Stimulated activated CD4-positive, alpha-beta T cell treated with anti-CD3 and anti-CD28 coated beads, Interleukin-1b, Interleukin-23, amount 100 ng/mL, for 48 hours (primary cell): ENCODE measurements around the gene FAM234A.
"Not testable (repeated sequence)": the region's sequence is repeated elsewhere in the genome, so short reads cannot be mapped to it uniquely, and the experiment has no call there.

Experiments used
- DNase-seq: peaks from one replicate; pipeline ENCODE4 v3.0.0-alpha.2; 2020

Gene FAM234A

DNA sequence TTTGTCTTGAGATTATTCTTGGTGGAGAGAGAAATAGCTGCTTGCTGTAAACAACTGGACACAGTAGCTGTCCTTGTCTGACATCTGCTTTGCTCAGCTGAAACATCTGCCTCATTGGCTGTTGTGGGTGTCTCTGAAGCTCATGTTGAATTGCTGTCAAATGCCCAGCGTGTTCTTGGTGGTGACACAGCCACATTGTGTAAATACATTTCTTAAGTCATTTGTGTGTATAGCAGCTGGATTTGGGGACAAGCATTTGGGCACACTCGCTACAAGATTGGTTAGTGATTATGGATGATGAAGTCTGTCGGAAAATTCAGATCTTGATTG is 5.3 kb downstream of the FAM234A start:
- DNase-seq, result no peak

DNA sequence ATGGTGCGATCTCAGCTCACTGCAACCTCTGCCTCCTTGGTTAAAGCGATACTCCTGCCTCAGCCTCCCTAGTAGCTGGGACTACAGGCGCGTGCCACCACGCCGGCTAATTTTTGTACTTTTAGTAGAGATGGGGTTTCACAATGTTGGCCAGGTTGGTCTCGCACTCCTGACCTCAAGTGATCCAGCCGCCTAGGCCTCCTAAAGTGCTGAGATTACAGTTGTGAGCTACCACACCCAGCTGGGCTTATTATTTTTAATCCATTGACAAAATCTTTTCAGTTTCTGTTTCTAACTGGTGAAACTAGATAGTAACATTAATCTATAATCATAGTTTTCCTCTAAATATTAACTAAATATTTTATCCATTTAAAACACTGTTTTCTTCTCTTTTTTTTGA is 5.9 kb downstream of the FAM234A start:
- no peak for DNase-seq

DNA sequence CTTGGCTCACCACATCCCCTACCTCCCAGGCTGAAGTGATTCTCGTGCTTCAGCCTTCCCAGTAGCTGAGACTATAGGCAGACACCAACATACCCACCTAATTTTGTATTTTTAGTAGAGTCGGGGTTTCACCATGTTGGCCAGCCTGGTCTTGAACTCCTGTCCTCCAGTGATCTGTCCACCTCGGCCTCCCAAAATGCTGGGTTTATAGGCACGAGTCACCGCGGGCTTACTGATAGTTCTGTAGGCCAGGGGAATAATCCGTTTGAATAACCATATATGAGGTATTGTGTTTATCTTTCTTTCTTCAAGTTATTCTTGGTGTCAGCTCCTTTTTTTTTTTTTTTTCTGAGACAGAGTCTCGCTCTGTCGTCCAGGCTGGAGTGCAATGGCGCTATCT is 7.7 kb downstream of the FAM234A start:
- DNase-seq, result no peak

DNA sequence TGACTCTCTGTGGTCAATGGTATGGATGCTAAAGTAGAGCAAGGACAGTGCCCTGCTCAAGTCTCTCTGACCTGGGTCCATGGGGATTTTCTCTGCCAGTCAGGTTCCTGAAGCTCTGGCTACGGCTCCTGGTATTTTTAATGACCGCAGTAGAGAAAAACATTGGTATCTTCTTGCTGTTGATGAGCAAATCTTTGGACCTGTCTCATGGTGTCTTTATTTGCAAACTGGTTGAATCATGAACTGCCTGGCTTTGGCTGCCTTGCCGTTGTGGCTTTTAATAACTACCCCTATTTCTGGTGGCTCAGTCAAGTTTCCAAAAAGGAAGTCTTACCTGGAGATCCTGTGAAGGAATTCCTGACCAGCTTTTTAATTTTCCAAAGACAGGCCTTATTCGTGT is 8.7 kb downstream of the FAM234A start:
- DNase-seq, result no peak

DNA sequence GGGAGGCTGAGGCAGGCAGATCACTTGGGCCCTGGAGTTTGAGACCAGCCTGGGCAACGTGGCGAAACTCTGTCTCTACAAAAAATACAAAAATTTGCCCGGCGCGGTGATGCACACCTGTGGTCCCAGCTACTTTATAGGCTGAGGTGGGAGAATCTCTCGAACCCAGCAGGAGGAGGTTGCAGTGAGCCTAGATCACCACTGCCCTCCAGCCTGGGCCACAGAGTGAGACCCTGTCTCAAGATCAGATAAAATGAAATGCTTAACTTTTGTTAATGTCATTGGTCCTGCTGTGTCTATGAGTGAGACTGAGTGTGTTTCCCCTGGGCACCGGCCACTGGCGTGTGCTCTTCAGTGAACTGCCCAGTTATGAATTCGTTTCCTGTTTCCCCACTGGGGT is 10.5 kb downstream of the FAM234A start:
- DNase-seq, result no peak

DNA sequence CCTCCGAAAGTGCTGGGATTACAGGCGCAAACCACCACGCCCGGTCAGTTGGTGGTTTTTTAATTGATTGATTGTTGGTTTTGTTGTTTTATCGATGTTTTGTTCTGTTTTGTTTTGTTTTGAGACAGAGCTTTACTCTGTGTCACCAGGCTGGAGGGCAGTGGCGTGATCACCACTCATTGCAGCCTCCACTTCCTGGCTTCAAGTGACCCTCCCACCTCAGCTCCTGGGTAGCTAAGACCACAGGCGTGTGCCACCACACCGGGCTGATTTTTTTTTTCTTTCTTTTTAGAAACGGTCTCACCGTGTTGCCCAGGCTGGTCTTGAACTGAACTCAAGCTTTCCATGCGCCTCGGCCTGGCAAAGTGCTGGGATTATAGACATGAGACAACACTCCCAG is 12.4 kb downstream of the FAM234A start:
- DNase-seq, result no peak

DNA sequence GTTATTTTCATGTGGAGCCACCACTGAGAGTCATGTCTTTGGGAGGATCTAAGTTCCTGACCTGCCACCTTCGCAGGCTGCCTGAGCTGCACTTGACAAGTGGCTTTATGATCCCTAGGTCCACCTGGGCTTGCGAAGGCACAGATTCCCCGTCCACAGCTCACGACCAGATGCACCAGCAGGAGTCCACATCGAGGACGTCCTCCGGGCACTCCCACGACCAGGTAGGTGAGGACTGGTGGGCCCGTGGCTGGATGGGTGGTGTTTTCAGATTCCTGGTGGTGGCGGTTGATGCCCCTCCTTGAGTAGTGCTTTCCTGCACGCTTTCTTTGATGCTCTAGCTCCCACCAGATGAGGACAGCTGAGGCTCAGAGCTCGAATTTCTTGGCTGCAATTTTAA is 14.8 kb downstream of the FAM234A start:
- DNase-seq, result no peak

DNA sequence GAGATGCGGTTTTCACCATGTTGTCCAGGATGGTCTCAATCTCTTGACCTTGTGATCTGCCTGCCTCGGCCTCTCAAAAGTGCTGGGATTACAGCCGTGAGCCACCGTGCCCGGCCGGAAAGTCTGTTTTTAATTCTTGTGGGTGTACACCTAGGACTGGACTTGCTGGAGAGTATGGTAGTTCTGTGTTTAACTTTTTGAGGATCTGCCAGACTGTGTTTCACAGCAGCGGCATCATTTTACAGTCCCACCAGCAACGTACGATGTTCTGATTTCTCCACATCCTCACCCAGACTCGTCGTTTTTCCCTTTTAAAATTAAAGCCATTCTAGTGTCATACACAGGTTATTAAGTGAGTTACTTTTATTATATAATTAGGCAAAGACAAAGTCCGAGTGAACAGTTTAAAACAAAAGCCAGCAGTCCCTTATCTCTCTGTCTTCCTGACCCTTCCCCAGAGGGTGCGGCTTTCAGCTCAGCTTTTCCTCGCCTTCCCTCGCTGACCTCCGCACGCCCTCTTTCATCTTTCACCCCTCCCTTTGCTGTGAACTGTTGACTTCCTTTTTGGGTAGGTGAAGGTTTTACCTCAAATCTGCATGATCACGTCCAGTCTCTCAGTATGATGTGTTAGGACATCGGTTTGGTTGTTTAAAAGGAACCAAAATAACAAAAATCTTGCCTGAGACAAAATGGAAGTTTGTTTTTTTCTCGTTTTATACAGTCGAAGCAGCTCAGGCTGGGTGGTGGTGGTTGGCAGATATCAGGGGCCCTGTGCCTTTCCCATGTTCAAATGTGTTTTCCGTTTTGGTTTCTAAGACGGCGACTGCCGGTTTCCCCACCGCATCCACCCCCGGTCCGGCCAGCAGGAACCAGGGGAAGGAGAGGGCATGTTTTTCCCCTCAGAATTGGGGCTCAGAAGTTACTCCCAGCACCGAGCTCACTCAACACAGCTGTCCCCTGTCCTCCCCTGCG is 18.0 kb downstream of the FAM234A start:
- DNase-seq, result no peak

DNA sequence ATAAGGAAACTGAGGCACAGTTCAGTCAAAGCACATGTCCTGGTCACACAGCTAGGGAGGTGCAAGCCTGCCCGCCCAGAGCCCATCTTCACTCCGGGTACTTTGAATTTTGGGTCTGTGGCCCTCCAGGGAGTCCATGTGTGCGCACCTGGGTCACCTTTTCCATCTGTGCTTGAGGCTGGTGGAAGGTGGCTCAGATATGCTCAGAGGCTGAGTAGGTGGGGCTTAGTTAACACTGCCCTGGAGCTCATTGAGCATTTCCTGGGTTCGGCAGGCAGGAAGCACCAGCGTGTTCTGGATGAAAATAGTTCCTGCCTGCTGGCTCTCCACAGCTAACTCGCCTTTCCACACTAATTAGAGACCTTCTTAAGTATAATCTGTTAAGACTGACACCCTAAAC is 19.2 kb downstream of the FAM234A start:
- DNase-seq, result no peak

DNA sequence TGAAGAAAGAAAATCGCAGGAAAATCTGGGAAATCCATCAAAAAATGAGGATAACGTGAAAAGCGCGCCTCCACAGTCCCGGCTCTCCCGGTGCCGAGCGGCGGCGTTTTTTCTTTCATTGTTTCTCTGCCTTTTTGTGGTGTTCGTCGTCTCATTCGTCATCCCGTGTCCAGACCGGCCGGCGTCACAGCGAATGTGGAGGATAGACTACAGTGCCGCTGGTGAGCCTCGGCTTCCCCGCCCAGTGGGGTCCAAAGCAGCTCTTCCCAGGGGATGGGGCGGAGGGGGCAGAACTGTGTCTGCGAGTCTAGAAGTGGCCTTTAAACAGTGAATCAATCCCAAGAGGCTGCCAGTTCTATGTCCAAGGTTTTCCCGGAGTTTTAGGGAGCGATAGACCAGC is 19.8 kb downstream of the FAM234A start:
- no peak for DNase-seq

DNA sequence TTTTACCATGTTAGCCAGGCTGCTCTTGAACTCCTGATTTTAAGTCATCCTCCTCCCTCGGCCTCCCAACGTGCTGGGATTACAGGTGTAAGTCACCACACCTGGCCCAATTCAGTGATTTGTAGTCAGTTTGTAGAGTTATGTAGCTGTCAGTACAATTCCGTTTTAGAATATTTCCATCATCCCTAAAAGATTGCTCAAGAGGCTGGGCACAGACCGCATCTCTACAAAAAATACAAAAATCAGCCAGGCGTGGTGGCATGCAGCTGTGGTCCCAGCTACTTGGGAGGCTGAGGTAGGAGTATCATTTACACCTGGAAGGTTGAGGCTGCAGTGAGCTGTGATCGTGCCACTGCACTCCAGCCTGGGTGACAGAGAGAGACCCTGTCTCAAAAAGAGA is 20.6 kb downstream of the FAM234A start:
- DNase-seq, result no peak

DNA sequence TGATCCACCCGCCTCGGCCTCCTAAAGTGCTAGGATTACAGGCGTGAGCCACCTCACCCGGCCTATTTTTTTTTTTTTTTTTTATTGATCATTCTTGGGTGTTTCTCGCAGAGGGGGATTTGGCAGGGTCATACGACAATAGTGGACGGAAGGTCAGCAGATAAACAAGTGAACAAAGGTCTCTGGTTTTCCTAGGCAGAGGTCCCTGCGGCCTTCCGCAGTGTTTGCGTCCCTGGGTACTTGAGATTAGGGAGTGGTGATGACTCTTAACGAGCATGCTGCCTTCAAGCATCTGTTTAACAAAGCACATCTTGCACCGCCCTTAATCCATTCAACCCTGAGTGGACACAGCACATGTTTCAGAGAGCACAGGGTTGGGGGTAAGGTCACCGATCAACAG is 23.5 kb downstream of the FAM234A start:
- not testable (repeated sequence) for DNase-seq

DNA sequence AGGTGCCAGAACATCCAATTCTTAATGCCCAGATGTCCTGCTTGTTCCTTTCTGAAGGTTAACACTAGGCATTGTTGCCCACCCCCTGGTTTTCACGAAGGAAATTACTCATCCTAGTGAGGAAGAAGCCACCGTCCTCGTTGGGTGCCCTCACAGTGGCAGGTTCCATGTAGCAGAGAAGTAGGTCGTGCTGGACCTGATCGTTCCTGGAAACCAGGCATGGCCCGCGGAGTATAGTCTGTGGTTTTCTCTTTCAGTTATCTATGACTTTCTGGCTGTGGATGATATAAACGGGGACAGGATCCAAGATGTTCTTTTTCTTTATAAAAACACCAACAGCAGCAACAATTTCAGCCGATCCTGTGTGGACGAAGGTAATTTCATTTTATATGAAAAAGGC is 24.6 kb downstream of the FAM234A start:
- no peak for DNase-seq

DNA sequence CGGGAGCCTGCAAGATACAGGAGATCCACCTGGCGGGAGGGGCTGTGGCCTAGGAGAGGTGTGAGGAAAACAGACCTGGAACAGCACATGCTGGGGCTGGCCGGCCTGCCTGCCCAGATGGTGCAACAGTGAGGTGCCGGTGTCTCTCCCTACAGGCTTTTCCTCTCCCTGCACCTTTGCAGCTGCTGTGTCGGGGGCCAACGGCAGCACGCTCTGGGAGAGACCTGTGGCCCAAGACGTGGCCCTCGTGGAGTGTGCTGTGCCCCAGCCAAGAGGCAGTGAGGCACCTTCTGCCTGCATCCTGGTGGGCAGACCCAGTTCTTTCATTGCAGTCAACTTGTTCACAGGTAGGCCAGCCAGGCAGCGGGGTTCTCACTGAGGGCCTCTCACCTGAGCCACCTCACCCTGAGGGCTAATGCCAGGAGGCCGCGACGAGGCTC is 25.2 kb downstream of the FAM234A start:
- DNase-seq, result no peak

DNA sequence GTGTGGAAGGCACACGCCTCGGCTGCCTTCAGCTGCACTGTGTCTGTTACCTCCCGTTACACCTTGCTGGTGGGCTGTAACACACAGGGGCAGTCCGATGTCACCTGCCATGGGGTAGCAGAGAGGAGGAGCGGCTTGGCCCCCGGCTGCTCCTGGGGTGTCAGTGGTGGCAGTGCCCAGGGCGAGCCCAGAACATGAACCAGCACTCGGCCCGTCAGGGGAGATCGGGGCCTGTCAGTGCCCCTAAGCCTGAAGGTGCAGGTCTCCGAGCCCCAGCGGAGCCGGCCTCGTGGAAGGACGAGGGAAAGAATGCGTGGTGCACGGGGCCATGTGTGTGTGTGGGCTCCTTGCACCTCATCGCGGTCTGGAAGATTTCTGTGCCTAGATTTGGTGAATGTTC is 25.7 kb downstream of the FAM234A start:
- DNase-seq, result no peak

DNA sequence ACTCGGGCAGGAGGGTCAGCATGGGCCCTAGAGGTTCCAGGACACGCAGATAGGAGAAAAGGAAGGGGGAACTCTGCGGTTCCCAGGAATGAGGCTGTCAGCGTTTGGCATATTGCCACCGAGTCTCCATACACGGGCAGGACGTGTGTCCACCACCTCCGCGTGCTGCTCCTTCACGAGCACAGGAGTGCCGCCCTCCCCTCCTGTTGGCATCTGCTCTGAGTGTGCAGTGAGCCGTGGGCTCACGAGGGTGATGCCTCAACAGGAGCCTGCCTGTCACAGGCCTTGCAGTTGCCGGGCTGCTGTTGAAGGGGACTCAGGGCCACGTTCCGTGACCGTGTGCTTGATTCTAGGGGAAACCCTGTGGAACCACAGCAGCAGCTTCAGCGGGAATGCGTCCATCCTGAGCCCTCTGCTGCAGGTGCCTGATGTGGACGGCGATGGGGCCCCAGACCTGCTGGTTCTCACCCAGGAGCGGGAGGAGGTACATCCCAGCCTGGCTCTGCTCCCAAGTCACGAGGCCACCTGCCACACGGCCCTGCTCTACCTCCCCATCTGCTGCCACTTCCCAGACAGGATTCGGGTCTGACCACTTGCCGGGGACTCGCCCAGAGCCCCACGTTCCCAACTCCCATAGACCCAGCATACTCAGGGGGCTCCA is 26.5 kb downstream of the FAM234A start:
- DNase-seq, result no peak

DNA sequence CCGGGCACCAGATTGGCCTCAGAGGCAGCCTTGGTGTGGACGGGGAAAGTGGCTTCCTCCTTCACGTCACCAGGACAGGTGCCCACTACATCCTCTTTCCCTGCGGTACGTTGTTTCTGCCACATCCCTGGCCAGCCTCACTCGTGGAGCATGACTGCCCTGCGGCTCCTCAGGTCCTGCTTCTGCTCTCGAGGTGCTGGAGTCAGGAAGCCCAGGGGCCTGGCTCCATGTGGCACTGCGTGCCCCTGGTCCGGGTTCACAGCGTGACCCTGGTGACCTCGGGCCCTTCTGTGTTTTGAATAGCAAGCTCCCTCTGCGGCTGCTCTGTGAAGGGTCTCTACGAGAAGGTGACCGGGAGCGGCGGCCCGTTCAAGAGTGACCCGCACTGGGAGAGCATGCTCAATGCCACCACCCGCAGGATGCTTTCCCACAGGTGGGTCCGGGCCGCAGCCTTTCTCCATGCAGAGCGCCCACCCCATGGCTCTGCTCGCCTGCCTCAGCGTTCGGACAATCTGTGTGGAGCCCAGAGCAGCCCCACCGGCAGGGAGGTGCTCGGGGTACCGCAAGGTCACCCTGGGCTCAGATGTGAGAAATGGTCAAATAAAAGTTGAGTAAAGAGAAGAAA is 27.6 kb downstream of the FAM234A start:
- no peak for DNase-seq

DNA sequence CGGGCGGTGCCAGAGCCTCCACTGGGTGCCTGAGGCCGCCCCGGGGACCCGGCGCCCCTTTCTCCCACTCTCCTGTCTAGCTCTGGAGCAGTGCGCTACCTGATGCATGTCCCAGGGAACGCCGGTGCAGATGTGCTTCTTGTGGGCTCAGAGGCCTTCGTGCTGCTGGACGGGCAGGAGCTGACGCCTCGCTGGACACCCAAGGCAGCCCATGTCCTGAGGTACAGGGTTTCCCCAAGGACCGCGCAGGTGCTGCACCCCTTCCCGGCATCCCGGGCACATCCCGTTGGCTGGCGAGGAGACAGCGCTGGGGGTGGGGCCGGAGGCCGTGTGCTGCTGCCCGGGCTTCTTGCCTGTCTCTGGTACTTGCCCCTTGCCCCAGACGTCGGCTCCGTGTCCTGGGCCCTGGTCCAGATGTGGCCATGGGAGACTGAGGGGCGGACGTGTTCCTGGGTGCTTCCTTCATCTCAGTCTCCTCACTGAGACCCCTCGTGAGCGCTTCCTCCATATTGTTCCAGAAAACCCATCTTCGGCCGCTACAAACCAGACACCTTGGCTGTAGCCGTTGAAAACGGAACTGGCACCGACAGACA is 28.7 kb downstream of the FAM234A start:
- no peak for DNase-seq

DNA sequence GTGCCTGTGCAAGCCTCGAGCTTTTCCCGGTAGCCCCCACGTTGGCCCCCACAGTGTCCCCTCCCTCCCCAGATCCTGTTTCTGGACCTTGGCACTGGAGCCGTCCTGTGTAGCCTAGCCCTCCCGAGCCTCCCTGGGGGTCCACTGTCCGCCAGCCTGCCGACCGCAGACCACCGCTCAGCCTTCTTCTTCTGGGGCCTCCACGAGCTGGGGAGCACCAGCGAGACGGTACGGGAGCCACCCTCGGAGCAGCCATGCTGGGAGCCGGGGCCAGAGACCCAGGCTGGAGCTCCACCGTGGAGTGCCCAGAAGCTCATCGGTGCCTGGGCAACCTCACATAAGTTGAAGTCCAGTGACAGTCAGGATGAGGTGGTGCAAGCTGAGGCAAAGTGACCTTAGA is 29.3 kb downstream of the FAM234A start:
- DNase-seq, result no peak

DNA sequence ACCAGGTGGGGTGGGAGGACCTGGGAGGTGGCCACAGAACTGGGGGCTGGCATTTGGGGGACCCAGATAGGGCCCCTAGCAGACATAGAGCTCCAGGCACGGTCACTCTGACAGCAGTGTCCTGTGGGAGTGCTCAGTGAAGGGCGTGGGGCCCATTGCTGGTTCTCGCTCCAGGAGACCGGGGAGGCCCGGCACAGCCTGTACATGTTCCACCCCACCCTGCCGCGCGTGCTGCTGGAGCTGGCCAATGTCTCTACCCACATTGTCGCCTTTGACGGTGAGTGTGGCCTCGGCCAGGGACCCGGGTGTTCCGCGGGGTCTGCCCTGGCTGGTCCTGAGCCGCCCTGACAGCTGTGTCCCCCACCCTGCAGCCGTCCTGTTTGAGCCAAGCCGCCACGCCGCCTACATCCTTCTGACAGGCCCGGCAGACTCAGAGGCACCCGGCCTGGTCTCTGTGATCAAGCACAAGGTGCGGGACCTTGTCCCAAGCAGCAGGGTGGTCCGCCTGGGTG is 29.9 kb downstream of the FAM234A start:
- no peak for DNase-seq

DNA sequence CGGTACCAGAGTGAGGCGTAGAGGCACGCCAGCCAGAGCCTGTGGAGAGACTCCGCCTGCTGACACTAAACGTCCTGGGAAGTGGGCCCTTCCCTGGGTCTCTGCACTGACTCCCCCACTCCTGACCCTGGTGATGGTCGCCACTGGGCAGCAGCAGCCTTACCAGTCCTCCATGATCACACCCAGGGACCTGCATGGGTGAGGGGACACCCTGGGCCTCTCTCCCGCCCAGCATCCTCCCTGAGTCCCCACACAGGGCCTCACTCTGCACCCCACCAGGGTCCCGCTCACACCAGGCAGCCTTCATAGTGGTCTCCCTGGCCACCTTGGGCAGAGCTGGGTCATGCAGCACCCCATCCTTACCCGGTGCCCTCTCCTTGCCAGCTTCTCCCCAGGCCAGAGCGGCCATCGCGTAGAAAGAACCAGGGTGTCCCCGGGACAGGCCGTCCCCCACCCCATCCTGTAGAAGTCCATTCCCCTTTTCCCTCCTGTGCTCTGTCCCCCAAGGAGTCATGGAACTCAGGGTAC is 30.4 kb downstream of the FAM234A start:
- no peak for DNase-seq

DNA sequence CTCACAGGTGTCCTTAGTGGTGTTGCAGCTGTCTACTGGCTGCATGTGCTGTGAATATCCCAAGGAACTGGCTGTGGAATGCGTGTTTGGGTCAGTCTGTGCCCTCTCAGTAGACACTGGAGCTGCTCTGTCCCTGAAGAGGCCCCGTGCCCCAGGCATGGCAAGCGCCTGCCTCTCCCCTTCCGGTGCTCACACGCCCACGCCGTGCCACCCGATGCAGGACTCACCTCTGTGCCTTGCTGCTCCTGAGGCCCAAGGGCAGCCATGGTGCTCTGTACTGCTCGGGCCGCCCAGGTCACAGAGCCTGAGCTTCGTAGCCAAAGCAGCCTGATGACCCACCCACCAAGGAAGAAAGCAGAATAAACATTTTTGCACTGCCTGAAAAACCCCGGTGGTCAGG is 31.1 kb downstream of the FAM234A start:
- DNase-seq, result no peak
